Choroid plexus epithelial cell (primary cell): ENCODE results near the gene SEPTIN2.

Experiments used
- DNase-seq: peaks from one replicate; pipeline ENCODE4 v3.0.0-alpha.2; 2010; ENCODE audit warnings: low read depth
- H3K4me3 ChIP-seq: 2 replicates; pipeline ENCODE4 v1.5.1; 2011; ENCODE audit warnings: low read depth, mild to moderate bottlenecking, control low read depth, low read length, moderate library complexity
- TF ChIP-seq, protein P1 (sequence below): conservative IDR thresholded peaks from 2 replicates; pipeline ENCODE4 v1.5.1; 2011; ENCODE audit warnings: low read depth, mild to moderate bottlenecking, control low read depth, inconsistent platforms, low read length, moderate library complexity

SEPTIN2 gene

DNA sequence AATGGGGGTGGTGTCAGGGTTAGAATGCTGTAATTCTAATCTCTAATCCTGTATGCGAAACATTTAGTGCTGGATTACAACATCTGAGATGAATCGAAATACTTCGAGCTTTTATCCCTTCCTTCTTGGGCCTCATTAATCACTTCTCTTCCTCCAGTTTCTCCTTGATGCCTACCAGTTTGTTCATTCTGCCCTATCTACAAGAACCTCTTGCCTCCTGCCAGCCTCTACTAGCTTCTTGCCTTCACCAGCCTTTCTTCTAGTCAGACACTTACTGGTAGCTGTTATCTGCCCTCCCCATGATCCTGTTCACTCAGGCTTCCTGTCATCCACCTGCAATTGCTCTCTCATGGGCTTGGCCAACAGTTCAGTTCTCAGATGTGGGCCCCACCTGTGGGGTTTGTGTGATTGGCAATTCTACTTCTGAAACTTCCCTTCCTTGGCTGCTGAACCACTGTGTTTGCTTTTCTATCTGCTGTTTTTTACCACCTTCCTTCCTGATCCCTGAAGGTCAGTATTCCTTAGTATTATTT is 25.0 kb downstream of the SEPTIN2 start:
- no peak for DNase-seq
- no peak overlapping the region for H3K4me3 ChIP-seq
- TF ChIP-seq, protein P1, sequence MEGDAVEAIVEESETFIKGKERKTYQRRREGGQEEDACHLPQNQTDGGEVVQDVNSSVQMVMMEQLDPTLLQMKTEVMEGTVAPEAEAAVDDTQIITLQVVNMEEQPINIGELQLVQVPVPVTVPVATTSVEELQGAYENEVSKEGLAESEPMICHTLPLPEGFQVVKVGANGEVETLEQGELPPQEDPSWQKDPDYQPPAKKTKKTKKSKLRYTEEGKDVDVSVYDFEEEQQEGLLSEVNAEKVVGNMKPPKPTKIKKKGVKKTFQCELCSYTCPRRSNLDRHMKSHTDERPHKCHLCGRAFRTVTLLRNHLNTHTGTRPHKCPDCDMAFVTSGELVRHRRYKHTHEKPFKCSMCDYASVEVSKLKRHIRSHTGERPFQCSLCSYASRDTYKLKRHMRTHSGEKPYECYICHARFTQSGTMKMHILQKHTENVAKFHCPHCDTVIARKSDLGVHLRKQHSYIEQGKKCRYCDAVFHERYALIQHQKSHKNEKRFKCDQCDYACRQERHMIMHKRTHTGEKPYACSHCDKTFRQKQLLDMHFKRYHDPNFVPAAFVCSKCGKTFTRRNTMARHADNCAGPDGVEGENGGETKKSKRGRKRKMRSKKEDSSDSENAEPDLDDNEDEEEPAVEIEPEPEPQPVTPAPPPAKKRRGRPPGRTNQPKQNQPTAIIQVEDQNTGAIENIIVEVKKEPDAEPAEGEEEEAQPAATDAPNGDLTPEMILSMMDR: no peak

DNA sequence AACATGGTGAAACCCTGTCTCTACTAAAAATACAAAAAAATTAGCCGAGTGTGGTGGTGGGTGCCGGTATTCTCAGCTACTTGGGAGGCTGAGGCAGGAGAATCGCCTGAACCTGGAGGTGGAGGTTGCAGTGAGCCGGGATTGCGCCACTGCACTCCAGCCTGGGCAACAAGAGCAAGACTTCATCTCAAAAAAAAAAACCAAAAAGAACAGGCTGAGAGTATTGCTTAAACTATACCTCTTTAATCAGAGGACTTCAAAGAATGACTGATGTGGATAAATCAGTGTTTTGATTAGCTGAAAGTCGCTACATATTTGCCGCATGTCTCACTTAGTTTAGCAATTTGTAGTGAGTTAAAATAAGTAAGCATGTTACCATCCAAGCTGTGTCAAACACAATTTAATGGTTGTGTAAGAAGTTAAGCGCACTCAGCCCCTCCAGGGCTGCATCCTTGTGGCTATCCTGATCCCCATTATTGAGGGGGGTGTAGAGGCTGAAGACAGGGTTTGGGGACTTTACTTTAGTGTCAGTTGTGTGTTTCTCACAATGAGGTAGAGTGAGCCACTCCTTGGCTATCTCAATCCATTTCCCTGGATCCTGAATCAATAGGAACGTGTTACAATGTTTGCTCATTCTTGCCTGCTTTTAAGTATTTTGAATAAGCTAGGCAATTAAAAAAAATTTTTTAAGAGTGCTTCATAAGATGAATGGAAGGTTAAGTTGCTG is 29.4 kb downstream of the SEPTIN2 start:
- no peak for DNase-seq
- no peak overlapping the region for H3K4me3 ChIP-seq
- TF ChIP-seq, protein P1: no peak

DNA sequence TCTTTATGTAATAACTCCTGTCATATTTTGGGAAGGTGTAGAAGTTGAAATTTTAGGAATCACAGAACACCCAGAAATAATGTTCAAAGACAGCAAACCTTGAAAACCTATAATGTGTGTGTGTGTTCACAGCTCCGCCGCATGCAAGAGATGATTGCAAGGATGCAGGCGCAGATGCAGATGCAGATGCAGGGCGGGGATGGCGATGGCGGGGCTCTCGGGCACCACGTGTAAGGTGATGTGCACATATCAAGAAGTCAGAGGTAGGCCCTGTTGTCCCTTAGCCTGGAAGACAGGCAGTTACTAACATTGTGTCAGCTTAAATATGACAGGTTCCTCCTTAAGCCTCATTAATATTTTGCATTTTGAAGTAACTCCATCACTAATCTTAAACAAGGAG is 34.2 kb downstream of the SEPTIN2 start:
- DNase-seq: no peak
- H3K4me3 ChIP-seq: no peak overlapping the region
- TF ChIP-seq, protein P1: no peak

DNA sequence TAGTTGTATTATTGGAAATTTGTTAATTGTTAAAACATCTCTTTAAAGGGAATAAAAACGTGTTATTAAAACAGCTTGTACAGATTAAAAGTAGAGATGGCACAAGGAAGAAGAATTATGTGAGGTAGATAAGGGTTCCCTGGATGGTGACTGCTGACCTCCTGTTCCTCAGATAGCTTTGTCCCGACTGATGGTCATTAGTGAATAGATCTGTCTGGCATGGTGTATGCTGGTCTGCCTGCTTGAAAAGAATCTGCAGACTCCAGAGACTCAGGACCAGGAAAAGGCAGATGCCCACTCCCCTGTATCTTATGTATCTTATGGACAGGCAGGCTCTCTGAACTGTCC is 34.8 kb downstream of the SEPTIN2 start:
- TF ChIP-seq, protein P1: no peak
- DNase-seq: no peak
- no peak overlapping the region for H3K4me3 ChIP-seq

DNA sequence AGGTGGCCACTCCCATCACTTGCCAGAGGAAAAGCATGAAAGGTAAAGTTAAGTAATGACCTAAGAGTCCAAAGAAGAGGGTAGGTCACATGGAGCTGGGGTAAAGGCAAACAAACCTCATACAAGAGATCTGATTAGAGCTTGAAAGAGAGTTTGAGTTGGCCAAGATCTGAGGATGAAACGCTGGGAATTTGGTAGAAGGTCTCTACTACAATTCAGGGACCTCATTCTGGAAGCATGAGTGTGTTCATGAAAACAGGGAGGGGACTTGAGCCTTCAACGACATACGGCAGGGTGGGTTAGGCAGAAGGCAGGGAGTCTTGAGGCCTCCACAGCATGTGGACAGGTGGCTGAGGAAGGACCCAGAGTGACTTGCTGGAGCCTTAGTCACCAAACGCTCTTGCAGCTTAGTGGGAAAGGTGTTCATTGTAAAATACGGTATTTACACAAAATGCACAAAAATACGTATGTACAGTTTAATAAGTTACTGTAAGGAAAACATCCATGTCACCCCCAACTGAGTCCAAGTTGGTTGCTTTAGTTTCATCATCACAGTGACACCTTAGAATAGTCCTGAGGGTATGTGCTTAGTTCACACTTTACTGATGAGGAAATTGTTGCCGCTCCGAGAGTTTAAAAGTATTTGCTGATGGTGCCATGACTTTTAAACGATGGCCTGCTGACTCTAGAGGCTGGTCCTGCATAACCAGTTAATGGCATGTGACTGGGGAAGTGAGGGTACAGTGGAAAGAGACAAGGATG is 35.3 kb downstream of the SEPTIN2 start:
- TF ChIP-seq, protein P1: no peak
- no peak overlapping the region for H3K4me3 ChIP-seq
- no peak for DNase-seq

DNA sequence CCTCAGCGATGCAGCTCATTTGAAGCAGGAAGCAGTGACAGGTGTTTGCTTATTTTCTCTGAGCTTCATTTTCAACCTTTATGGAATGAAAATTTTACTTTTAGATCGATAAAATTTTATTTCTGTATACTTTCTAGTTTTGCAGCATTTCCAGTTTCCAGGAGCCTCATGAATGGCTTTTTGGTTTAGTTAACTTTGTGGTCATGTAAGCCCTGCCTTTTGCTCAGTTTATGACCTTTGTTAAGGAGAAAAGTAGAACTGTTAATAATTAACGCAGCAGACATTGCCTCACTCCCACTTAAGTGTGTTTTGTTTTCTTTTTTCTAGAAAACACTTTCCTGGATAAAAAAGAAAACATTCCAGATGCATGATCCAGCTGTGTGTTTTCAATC is 35.9 kb downstream of the SEPTIN2 start:
- DNase-seq: no peak
- TF ChIP-seq, protein P1: no peak
- H3K4me3 ChIP-seq: no peak overlapping the region

DNA sequence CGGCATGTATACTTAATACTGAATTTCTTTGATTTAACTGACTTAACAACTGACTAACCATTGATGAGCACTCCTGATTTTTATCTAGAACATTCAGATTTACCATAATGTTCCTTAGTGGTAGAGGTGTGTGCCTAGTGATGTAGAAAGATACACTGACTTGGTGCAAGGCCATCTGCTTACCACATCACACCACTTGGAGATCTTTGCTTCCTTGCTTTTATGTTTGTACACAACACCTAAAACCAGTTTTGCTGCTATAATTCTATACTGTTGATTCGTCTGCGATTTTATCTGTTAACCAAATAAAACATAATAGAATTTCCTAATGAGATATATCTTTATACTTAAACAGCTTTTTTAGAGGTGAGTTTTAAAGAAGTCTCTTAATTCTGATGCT is 36.5 kb downstream of the SEPTIN2 start:
- no peak overlapping the region for H3K4me3 ChIP-seq
- no peak for DNase-seq
- TF ChIP-seq, protein P1: no peak
